ENCODE measurements around the gene RFLNA.

RFLNA gene

DNA sequence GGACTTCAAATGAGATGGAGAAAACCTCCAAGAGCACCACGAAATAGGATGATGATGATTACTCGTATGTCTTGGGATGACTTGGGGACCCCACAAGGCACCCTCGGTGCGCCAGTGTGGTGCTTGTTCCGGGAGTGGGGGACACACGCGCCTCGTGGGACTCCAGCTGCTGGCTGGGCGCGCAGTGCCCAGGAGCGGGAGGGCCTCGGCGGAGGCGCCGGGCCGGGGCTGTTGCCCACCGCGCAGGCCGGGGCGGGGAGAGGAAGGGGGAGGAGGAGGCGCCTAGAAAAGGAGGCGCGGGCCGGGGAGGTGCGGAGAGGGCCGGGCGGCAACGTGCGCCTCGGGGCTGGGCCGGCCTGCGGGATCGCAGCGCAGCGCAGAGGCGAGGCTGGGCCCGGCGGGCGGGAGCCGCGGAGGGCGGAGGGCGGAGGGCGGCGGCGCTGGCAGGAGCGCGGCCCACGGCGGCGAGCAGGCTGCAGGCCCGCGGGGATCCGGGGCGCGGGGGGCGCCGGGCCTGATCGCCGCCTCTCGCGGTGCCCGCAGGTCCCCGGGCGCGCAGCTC, at the start of gene RFLNA:
Gene RFLNA, plus strand, starts transcription at position 314 of the 562 bp plus-strand sequence. CDS start 337 bp downstream, outside the sequence.
- no peak for DNase-seq

DNA sequence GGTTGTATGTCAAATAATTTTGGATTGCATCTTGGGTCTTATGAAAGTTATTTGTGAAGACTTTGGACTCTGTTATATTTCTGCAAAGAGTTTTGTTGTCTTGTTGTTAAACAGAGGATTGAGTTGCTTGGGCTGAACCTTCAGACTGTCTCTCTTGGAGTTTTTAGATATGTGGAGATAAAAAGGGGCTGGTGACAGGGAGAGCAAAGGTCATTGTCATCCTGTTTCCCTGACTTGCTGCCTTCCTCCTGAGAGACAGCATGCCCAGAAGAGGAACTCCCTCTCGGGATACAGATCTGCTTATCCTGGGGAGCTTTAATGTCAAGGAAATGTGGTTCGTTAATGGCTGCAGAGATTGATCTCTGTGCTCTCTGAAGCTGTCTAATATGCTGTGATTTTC, 47.6 kb upstream of the RFLNA start:
- DNase-seq: no peak

- DNase-seq: no peak
Measured at GRCh38 chr12:124248941-124249825, 45.7 kb upstream of the RFLNA start.

- no peak for DNase-seq
Measured at GRCh38 chr12:124251186-124251585, 43.7 kb upstream of the RFLNA start.

DNA sequence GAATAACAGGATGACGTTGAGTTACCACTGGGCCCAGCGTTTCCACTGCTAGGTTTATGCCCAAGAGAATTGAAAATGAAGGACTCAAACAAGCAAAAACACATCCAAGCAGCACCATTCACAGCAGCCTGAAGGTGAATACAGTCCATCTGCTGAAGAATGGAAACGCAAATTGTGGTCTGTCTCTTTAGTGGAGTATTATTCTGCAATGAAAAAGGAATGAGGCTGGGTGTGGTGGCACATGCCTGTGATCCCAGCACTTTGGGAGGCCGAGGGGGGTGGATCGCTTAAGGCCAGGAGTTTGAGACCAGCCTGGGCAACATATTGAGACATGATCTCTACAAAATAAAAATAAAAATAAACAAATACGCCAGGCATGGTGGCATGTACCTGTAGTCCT, 41.9 kb upstream of the RFLNA start:
- DNase-seq: no peak

DNA sequence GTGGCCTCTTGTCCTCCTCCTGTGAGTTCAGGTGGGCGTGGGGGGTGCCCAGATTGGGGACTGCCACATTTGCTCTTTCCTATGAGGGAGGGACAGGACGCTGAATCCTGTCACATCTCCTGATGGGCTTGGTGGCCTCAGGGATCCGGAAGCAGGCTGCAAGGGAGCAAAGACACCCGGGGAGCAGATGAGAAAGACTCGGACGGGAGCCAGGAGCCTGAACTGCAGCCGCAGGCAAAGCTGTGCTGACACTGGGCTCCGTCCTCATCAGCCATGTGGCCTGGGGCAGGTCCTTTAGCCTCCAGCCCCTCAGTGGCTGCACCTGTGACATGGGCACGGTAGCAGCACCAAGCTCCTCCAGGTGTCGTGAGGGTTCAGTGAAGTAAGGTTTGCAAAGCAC, 40.8 kb upstream of the RFLNA start:
- no peak for DNase-seq

- no peak for DNase-seq
Measured at GRCh38 chr12:124259154-124260066, 35.5 kb upstream of the RFLNA start.

DNA sequence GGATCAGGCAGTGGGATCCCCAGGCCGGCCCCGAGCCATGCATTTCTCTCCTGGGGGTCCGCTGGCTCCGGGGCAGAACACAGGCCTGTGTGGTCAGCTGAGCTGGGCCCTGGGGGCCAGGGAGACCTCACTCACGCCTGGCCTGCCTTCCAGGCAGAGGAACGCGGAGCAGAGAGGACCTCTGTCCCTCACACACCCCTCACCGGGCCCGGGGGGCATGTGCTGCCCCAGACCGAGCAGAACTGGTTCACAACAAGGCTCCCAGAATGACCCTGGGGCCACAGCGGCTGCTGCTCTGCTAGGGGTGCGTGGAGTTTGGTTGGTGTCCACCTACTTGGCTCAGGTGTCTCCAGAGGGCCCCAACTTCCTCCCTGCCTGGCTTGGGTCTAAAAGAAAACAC, 33.0 kb upstream of the RFLNA start:
- no peak for DNase-seq

GRCh38 chr12:124264089-124264795, 30.7 kb upstream of the RFLNA start:
- DNase-seq: no peak

DNA sequence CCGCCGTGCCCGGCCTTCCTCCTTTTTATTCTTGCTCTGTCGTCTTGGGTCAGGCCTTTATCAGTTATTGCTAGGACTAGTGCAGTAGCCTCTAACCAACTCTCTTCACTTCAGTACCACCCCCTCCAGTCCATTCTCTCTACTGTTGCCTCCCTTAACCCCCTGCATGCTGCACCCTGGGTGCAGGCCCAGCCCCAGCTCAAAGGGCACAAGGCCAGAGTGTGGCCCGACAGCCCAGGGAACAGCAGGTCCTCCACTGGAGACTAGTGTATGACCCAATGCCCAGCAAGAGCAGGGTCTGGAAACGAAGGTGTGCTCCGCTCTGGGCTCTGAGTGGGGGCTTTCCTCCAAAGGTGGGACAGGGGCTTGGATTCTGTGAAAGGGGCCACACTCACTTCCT, 30.0 kb upstream of the RFLNA start:
- no peak for DNase-seq

DNA sequence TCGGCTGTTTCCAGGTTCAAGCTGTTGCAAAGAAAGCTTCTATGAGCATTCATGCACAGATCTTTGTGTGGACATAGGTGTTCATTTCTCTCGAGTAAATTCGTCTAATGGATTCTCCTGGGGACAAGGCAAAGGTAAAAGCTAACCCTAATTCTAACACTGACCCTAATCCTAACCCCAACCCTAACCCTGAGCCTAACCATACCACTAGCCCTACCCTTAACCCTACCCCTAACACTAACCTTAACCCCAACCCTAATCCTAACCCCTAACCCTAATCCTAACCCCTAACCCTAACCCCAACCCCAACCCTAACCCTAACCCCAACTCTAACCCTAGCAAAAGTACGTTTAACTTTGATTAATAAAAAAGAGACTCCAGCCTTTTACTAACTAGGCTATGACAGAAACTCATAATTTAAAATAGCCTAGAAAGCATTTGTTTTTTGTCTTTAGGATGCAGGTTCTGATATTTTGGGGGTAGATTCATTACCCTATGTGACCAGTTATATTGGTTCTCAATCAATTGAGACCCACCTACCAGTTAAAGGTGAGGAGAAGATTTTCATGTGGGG, 27.6 kb upstream of the RFLNA start:
- DNase-seq: no peak

- no peak for DNase-seq
Measured at GRCh38 chr12:124270671-124271070, 24.2 kb upstream of the RFLNA start.

GRCh38 chr12:124273630-124274029, 21.3 kb upstream of the RFLNA start:
- DNase-seq: no peak

GRCh38 chr12:124276337-124276736, 18.6 kb upstream of the RFLNA start:
- no peak for DNase-seq

DNA sequence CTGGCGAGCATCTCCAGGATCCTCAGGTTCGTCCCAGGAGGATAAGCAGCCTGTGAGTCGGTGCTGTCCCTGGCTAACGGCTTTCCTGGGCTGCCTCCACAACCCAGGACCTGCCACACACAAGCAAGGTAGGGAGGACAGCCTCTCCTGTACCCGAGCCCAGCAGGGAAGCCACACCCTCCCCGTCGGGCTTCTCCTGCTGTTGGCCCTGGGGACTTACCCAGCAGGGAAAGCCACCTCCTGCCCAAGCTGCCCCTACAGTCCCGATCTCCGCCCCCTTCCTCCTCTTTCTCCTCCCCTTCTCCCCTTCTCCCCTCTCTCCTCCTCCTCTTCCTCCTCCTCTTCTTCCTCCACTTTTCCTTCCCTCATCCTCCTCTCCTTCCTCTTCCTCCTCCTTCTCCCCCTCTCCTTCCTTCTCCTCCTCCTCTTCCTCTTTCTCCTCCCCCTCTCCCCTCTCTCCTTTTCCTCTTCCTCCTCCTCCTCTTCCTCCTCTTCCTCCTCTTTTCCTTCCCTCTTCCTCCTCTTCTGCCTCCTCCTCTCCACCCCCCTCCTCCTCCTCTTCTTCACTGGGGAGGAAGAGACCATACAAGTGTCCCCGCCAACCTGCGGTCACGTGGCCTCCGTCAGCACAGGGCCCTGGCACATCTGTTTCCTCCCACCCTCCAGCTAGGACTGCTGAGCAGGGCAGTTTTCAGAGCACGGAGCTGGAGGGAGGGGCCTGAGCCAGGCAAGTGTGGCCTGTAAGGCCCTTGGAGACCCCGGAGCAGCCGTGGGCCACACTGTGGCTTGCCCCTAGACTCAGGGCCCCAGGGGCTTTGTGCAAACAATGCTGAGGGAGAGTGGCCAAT, 17.3 kb upstream of the RFLNA start:
- DNase-seq: no peak

DNA sequence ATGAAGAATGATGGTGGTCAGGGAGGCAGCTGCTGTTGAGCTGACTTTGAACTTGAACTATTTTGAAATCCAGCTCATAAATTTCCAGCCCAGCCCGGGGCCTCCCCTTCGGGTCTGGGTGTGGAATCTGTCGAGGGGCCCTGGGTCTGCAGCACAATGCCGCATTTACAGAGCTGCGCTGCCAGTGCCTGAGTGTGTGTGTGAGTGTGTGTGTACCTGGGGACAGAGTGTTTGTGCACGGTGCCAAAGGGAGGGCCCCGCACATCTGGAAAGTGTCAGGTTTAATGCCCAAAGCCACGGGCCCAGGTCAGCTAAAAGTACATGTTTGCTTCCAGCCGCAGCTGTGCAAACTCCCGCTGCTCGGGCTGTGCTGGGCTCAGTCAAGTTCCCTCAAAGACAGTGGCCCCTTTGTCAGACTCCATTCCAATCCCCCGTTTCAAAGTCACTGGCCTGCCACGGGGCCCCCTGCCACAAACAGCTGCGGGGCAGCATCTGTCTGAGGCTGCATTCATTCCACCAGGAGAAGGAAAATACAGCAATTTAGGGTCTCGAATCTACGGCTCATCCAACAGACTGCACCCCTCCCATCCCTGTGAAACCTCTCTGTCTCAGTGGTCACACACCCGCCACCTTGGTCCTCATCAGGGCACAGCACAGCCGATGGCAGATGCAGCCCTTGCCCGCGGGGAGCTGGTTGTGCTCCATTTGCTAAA, 16.3 kb upstream of the RFLNA start:
- DNase-seq: peak; percentile 19

GRCh38 chr12:124279315-124279714, 15.6 kb upstream of the RFLNA start:
- DNase-seq: no peak

DNA sequence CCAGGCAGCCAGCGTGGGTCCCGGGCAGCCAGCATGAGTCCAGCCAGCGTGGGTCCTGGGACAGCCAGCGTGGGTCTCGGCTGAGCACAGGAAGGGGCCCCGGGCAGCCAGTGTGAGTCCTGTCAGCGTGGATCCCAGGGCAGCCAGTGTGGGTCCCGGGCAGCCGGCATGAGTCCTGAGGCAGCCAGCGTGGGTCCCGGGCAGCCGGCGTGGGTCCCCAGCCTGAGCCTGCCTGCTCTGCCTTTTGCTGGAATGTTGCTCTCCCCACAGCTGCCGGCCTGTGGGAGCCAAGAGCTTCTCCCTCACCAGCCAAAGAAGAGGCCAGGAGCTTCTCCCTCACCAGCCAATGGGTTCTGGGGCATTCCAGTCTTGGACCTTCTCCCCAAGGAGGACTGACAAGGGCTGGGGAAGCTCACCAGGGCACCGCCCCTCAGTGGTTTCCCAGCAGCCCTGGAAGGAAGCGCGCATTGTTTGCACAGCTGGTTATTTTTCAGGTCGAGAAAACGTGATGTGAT, 15.0 kb upstream of the RFLNA start:
- DNase-seq: no peak

DNA sequence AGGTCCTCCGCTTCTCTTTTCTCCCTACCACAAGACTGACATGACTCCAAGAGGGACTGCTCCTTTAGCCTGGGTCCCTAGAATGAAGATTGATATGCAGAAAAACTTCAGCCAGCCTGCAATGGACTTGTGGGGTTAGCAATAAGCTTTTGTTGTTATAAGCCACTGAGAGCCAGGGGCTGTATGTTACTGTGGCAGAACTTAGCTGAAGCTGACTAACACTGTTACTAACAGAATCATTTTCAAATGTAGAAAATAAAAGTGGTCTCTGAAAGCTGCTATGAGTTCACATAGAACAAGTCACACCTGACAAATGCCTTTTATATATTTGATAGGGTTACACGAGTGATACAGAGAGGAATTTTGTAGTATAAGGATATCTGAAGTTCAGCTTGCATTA, 13.6 kb upstream of the RFLNA start:
- DNase-seq: no peak

DNA sequence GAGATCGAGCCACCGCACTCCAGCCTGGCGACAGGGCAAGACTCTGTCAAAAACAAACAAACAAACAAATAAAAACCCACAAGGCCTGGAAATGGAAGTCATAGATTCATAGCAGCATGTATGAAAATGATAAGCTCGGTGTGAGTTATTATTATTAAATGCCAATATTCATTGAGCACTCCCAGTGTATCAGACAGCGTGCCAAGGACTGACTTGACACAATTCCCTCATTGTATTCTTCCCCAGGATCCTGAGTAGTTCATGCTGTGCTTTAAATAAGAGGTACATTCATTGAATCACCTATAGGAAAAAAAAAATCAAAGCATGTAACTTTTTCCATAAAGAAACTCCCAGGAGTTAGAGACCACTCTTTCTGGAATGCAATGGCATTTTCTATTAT, 12.6 kb upstream of the RFLNA start:
- DNase-seq: no peak

DNA sequence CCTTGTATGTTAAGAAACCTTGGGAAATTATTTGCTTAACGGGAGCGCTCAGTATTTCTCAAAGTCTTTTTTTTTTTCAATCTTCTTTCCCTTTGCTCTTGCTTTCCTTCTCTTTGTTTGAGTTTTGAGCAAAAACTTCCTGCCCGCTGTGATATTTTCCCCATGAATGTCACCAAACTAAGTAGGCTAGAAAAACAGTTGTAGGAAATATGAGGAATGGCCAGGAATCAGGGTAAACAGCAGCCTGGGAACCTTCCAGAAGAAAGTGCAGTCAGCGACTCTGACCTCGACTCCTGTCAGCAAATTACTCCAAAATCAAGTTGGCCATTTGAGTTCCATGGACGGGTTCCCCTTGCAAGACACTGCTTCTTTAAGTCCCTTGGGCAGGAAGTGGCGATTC, 11.6 kb upstream of the RFLNA start:
- DNase-seq: no peak

Measured in NCI-H2029 treated with DMSO at 0.1 percent for 48 hours (cell line).